Body of pancreas (tissue), 4 donors: ENCODE data around the gene WDR45.

ENCODE experiments used
- POLR2A ChIP-seq, 3 donors: fragments of 450-650 bp; IDR thresholded peaks; one replicate each; pipeline ENCODE4 v1.6.1; 2016; ENCODE audit warnings: antibody characterized with exemption in 3 of 3, mild to moderate bottlenecking in 2 of 3
- TF ChIP-seq, protein P1 (sequence below), 7 experiments: fragments of 450-650 bp in 4 of 7; fragments of 200-600 bp in 3 of 7; sonication (generic) in 3 of 7; IDR thresholded peaks; one replicate each; pipeline ENCODE4 v1.5.1; 2016 to 2019; ENCODE audit warnings: antibody characterized with exemption in 7 of 7

DNA sequence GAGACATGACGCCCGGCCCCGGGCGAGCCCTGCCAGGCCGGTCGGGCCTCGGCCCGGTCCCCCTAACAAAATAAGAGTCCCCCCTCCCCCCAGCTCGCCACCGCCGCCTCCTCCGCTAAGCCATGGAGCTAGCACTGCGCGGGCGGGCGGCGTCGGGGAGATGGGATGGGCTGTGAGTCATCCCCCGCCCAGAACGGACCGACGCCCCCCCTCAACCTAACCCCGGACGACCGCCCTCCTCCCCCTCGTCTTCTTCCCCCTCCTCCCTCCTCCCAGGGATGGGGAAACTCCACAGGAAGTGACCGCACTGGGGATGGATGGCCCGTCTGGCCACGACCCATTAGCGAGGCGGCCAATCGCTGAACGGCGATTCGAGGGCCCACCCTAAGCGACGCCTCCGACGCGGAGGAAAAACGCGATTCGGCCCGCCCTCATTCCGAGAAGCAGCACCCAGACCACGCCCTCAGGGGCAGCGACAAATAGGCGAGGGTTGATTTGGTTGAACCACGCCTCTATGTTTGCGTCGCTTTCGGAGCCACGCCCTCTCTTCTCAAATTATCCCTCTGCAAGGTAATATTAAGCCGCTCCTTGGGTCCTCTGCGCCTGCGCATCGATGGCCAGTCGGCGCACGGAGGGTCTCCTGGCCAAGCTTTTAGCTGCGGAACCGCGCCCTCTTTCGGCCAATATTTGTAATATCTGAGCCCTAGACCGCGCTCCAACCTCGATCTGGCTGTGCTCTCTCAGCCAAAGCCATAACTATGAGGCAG is 36.3 kb downstream of the WDR45 start, which contains the start of gene TFE3:
- TF ChIP-seq, protein P1, sequence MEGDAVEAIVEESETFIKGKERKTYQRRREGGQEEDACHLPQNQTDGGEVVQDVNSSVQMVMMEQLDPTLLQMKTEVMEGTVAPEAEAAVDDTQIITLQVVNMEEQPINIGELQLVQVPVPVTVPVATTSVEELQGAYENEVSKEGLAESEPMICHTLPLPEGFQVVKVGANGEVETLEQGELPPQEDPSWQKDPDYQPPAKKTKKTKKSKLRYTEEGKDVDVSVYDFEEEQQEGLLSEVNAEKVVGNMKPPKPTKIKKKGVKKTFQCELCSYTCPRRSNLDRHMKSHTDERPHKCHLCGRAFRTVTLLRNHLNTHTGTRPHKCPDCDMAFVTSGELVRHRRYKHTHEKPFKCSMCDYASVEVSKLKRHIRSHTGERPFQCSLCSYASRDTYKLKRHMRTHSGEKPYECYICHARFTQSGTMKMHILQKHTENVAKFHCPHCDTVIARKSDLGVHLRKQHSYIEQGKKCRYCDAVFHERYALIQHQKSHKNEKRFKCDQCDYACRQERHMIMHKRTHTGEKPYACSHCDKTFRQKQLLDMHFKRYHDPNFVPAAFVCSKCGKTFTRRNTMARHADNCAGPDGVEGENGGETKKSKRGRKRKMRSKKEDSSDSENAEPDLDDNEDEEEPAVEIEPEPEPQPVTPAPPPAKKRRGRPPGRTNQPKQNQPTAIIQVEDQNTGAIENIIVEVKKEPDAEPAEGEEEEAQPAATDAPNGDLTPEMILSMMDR (IDR thresholded peaks at IDR 0.05): peak; percentile 30 to 85 (median 67)
- peak; percentile 53 to 73 (median 69) for TF ChIP-seq POLR2A (IDR thresholded peaks at IDR 0.05)
